GM23338 (cell line): ENCODE measurements around the gene NELFCD.

Source experiments
- CREB1 ChIP-seq: fragments of 250-450 bp; sonication (Bioruptor Pico); IDR thresholded peaks from 2 replicates; pipeline ENCODE4 v1.5.0; 2020; ENCODE audit warnings: low read depth, mild to moderate bottlenecking, moderate library complexity
- CTCF ChIP-seq, 2 experiments: fragments of 200-600 bp in 1 of 2; sonication (generic) in 1 of 2; conservative IDR thresholded peaks; 2 replicates each; pipeline versions ENCODE4 v1.5.1 to v1.6.1; 2016 to 2017; ENCODE audit warnings: antibody characterized with exemption in 2 of 2, low read depth in 2 of 2, mild to moderate bottlenecking in 2 of 2, moderate library complexity in 1 of 2
- ZNF114 ChIP-seq: fragments of 250-450 bp; sonication (Bioruptor Pico); IDR thresholded peaks from 2 replicates; pipeline ENCODE4 v1.5.0; 2020; ENCODE audit warnings: mild to moderate bottlenecking, moderate library complexity

GRCh38 chr20:58938078-58938477 is 43.0 kb upstream of the NELFCD start:
- TF ChIP-seq ZNF114 (CRISPR knock-in tag) (no peak), CTCF (conservative IDR thresholded peaks at IDR 0.05; ENCODE audit: low read depth in 2 of 2) (no peak), CREB1 (no peak)
